ENCODE measurements around the gene LYSMD4. TPM values are rescaled to one million over a fixed set of nuclear protein-coding genes. Genes with fewer than 3 reads are reported as not detected.
A peak's percentile ranks its signal among the peaks of the same experiment; 100 is the strongest.

Gene LYSMD4
- total RNA-seq, 4 donors from 2014 or later: 5.0 to 9.4 (median 7.0) TPM

DNA sequence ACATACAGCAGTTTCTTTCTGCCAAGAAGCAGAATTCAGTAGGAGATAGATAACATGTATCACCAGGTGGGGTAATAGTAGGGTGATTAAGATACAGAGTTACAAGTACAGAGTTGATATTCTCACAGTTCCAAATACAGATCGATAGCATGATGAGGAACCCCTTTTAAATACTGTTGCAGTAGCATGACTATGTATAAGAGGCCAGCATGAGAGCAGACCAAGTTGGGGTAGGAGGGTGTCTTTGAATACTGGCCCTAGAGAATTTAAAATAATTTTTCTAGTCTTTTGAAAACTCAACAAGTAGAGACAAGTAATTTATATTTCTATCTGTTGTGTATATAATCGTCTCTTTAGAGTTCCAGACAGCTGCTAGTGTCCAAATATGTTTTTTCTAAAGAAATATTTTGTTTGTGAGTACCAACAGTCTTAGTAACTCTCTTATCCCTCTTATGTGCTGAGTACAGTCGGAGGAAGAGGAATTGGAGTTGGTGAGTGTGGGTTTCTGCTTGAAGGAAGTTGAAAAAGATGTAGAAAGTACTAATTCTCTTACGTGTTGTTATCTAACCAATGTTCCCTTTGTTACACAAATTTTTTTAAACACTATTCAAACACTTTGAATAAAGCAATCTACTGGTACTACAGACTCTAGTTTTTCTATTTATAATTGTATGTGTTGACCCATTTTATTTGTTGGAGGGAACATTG lies 30.2 kb downstream of the LYSMD4 start:
- peak overlapping the region; percentile 60 to 82 (median 71) for H3K27ac ChIP-seq
- DNase-seq: no peak
- TF ChIP-seq, protein P1, sequence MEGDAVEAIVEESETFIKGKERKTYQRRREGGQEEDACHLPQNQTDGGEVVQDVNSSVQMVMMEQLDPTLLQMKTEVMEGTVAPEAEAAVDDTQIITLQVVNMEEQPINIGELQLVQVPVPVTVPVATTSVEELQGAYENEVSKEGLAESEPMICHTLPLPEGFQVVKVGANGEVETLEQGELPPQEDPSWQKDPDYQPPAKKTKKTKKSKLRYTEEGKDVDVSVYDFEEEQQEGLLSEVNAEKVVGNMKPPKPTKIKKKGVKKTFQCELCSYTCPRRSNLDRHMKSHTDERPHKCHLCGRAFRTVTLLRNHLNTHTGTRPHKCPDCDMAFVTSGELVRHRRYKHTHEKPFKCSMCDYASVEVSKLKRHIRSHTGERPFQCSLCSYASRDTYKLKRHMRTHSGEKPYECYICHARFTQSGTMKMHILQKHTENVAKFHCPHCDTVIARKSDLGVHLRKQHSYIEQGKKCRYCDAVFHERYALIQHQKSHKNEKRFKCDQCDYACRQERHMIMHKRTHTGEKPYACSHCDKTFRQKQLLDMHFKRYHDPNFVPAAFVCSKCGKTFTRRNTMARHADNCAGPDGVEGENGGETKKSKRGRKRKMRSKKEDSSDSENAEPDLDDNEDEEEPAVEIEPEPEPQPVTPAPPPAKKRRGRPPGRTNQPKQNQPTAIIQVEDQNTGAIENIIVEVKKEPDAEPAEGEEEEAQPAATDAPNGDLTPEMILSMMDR (IDR thresholded peaks at IDR 0.05): no peak
- TF ChIP-seq POLR2A (IDR thresholded peaks at IDR 0.05): no peak
- no peak overlapping the region for H3K4me3 ChIP-seq (replicated peaks in 1 of 3)
- 36 to 46% methylated on average over 4 of the region's 4 CpGs for WGBS, 2 donors
- peaks cover 12 to 21% of the 10 kb centered on the region in 2 donors for H3K4me1 ChIP-seq
- no peaks in the 10 kb centered on the region for H3K36me3 ChIP-seq
- no peaks in the 10 kb centered on the region for H3K9me3 ChIP-seq
- intact Hi-C loops (cut with DNase I): loop anchor here (10.0 kb wide), 1 partner anchor 418 kb away; no protein-coding TSS in a partner anchor
- H3K27me3 ChIP-seq: no peaks in the 10 kb centered on the region

DNA sequence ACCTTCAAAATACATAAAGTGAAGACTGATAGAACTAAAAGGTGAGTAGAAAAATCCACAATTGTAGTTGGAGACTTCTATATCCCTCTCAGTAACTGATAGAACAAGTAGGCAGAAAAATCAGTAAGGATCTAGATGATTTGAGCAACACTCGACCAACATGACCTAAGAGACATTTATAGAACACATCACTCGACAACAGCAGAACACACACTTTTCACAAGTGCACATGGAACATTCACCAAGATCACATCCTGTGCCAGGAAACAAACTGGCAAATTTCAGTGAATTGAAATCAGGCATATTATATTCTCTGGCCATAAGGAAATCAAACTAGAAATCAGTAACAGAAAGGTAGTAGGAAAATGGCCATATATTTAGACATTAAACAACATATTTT lies 37.1 kb downstream of the LYSMD4 start:
- Histone ChIP-seq H3K9me3 (no peaks in the 10 kb centered on the region), H3K36me3 (peaks cover 0 to 6% of the 10 kb centered on the region in 2 donors), H3K4me3 (replicated peaks in 1 of 3) (no peak overlapping the region), H3K27ac (no peak overlapping the region), H3K4me1 (no peaks in the 10 kb centered on the region), H3K27me3 (no peaks in the 10 kb centered on the region)
- no peak for DNase-seq
- TF ChIP-seq POLR2A (IDR thresholded peaks at IDR 0.05): no peak
- TF ChIP-seq, protein P1 (IDR thresholded peaks at IDR 0.05): no peak
- intact Hi-C loops (cut with DNase I): no loop called here
- 64 to 74% methylated on average over 2 of the region's 2 CpGs for whole genome bisulfite sequencing, 2 donors

DNA sequence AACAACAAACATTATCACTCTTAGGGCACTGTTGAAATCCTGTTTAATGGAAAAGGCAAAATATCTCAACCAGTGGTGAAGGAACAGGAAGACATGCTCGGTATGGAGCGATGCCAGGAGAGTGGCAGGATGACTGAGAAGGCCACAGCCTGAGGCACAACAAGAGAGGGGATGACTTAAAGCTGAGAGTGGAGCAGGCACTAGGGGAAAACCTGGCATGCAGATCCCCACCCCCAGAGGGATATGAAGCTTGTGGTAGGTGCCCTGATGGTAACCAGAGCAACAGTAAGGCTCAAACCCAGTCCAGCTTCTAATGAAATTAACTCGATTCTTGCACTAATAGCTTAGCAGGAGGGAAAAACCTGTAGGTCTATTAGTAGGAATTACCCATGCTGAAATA lies 40.4 kb downstream of the LYSMD4 start:
- Histone ChIP-seq H3K9me3 (no peaks in the 10 kb centered on the region), H3K27me3 (no peaks in the 10 kb centered on the region), H3K27ac (no peak overlapping the region), H3K4me3 (replicated peaks in 1 of 3) (no peak overlapping the region), H3K36me3 (peaks cover 6% of the 10 kb centered on the region in 2 donors), H3K4me1 (no peaks in the 10 kb centered on the region)
- no peak for TF ChIP-seq POLR2A (IDR thresholded peaks at IDR 0.05)
- TF ChIP-seq, protein P1 (IDR thresholded peaks at IDR 0.05): no peak
- no peak for DNase-seq
- WGBS, 2 donors: 90 to 91% methylated on average over 3 of the region's 3 CpGs
- intact Hi-C loops (cut with DNase I): no loop called here

DNA sequence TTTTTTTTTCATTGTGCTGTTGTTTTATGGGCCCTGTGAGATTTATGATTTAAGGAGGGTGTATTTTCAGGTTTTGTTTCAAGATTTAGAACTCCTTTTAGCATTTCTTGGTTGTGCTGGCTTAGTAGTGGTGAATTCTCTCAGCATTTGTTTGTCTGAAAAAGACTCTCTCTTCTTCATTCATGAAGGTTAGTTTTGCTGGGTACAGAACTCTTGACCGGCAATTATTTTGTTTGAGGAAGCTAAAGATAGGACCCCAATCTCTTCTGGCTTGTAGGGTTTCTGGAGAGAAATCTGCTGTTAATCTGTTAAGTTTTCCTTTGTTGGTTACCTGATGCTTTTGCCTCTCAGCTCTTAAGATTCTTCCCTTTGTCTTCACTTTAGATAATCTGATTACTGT lies 46.9 kb downstream of the LYSMD4 start:
- H3K36me3 ChIP-seq: peaks cover 0 to 6% of the 10 kb centered on the region in 2 donors
- H3K27ac ChIP-seq: no peak overlapping the region
- no peak overlapping the region for H3K4me3 ChIP-seq (replicated peaks in 1 of 3)
- TF ChIP-seq POLR2A (IDR thresholded peaks at IDR 0.05): no peak
- TF ChIP-seq, protein P1 (IDR thresholded peaks at IDR 0.05): no peak
- WGBS, 2 donors: 83 to 96% methylated on average over 1 of the region's 1 CpG
- intact Hi-C loops (cut with DNase I): no loop called here
- no peaks in the 10 kb centered on the region for H3K9me3 ChIP-seq
- no peak for DNase-seq
- no peaks in the 10 kb centered on the region for H3K27me3 ChIP-seq
- no peaks in the 10 kb centered on the region for H3K4me1 ChIP-seq

DNA sequence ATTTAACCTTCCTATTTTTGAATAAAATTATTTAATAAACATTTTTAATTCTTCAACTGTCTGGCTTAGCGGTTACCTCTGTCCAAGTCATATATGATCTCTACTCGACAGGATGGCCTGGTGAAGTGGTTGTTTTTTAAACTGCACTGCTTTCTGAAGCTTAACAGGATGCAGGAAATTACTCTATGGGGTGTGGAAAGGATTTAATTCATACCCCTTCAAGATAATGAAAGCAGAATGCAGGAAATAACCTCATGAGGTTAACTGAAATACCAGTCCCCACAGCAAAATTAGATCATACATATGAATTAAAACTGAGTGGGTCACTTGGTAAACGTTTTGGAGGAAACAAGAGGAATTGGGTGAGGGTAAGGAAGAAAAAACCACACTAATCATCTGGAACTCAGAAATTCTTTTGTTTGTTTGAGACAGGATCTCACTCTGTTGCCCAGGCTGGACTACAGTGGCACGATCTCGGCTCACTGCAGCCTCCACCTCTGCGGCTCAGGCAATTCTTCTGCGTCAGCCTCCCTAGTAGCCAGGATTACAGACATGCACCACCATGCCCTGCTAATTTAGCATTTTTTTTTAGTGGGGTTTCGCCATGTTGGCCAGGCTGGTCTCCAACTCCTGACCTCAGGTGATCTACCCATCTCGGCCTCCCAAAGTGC lies 50.1 kb downstream of the LYSMD4 start:
- Histone ChIP-seq H3K4me1 (no peaks in the 10 kb centered on the region), H3K9me3 (no peaks in the 10 kb centered on the region), H3K4me3 (replicated peaks in 1 of 3) (no peak overlapping the region), H3K27me3 (no peaks in the 10 kb centered on the region), H3K27ac (peak overlapping the region in 2 of 3 donors; percentile 24 to 38), H3K36me3 (no peaks in the 10 kb centered on the region)
- DNase-seq: no peak
- no peak for TF ChIP-seq POLR2A (IDR thresholded peaks at IDR 0.05)
- TF ChIP-seq, protein P1 (IDR thresholded peaks at IDR 0.05): no peak
- intact Hi-C loops (cut with DNase I): no loop called here
- WGBS, 2 donors: 77 to 84% methylated on average over 9 of the region's 9 CpGs

Measured in thyroid gland (tissue), 4 donors.